ENCODE data around the gene POT1.
"Not testable (repeated sequence)": the region's sequence is repeated elsewhere in the genome, so short reads cannot be mapped to it uniquely, and the experiment has no call there.

- TF ChIP-seq CTCF (IDR thresholded peaks at IDR 0.05); TCF7L2 (IDR thresholded peaks at IDR 0.05; ENCODE audit: low read depth, low read length); POLR2AphosphoS5 (IDR thresholded peaks at IDR 0.05; ENCODE audit: low read depth, low read length): not testable (repeated sequence)
Measured at GRCh38 chr7:124975131-124975530, 45.5 kb upstream of the POT1 start.

Measured in Panc1 (cell line).